Measurements from ENCODE around the gene KRT12. TPM values are rescaled to one million over a fixed set of nuclear protein-coding genes. Genes with fewer than 3 reads are reported as not detected.

KRT12 gene
- total and polyA plus RNA-seq, 2 of the 4 experiments (the other 2 are of a cell fraction), result not detected

DNA sequence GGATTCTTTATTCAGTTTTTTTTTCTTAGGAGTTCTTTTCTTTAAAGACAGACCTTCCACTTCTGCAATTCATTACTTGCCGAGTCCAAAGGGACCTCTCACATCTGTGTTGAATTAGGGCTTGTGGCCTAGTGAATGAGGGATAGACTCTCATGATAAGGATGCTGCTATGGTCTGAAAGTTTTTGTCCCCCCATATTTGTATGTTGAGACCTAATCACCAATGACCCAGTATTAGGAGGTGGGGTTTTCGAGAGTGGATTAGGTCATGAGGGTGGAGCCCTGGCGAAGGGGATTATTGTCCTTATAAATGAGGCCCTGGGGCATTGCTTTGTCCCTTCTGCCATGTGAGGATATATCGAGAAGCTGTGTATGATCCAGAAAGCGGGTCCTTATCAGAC lies 9.5 kb downstream of the KRT12 start:
- no TSS peak for BruUV-seq (replicated peaks)
- no peak overlapping the region for H3K4me3 ChIP-seq (ENCODE audit: insufficient read depth, low read depth, low read length)
- peak overlapping the region; percentile 81; the same call in 1 of the 2 replicates for H3K18ac ChIP-seq (ENCODE audit: low read depth, low read length)
- no peaks in the 10 kb centered on the region for H4K20me1 ChIP-seq (ENCODE audit: insufficient read depth, low read length)
- no peak overlapping the region for H2BK5ac ChIP-seq (ENCODE audit: low read depth, low read length, poor library complexity, severe bottlenecking)
- H3K9ac ChIP-seq (ENCODE audit: low read depth, low read length), result no peak overlapping the region
- ATAC-seq (ENCODE audit: low read depth), result no peak
- POLR2A ChIA-PET (ENCODE audit: unreplicated experiment), result no interaction called here
- H3K36me3 ChIP-seq (ENCODE audit: control insufficient read depth, insufficient read depth, low read length), result no peaks in the 10 kb centered on the region
- no peak for TF ChIP-seq MXI1 (IDR thresholded peaks at IDR 0.05; ENCODE audit: borderline replicate concordance, low read depth, low read length)
- TF ChIP-seq, protein P1, sequence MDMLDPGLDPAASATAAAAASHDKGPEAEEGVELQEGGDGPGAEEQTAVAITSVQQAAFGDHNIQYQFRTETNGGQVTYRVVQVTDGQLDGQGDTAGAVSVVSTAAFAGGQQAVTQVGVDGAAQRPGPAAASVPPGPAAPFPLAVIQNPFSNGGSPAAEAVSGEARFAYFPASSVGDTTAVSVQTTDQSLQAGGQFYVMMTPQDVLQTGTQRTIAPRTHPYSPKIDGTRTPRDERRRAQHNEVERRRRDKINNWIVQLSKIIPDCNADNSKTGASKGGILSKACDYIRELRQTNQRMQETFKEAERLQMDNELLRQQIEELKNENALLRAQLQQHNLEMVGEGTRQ (IDR thresholded peaks at IDR 0.05; ENCODE audit: low read depth, low read length), result no peak
- TF ChIP-seq BHLHE40 (IDR thresholded peaks at IDR 0.05; ENCODE audit: low read depth, low read length), result no peak
- TF ChIP-seq RFX5 (IDR thresholded peaks at IDR 0.05; ENCODE audit: low read depth, low read length), result no peak
- no peak for TF ChIP-seq CEBPB (IDR thresholded peaks at IDR 0.05; ENCODE audit: low read depth, low read length)
- TF ChIP-seq MAFK (IDR thresholded peaks at IDR 0.05; ENCODE audit: low read depth, low read length), result no peak
- TF ChIP-seq RAD21 (IDR thresholded peaks at IDR 0.05; ENCODE audit: low read length), result no peak
- no peak for TF ChIP-seq SMC3 (IDR thresholded peaks at IDR 0.05; ENCODE audit: low read depth, low read length)
- no peak for TF ChIP-seq RCOR1 (IDR thresholded peaks at IDR 0.05; ENCODE audit: insufficient replicate concordance, low read length)
- TF ChIP-seq MAZ (IDR thresholded peaks at IDR 0.05; ENCODE audit: borderline replicate concordance, low read depth, low read length), result no peak
- no peak for TF ChIP-seq NFE2L2 (IDR thresholded peaks at IDR 0.05; ENCODE audit: low read depth, low read length)
- TF ChIP-seq POLR2A (IDR thresholded peaks at IDR 0.05; ENCODE audit: low read depth, low read length), result no peak
- TF ChIP-seq CTCF (conservative IDR thresholded peaks at IDR 0.05; ENCODE audit: low read depth, low read length), result no peak
- TF ChIP-seq, protein P2, sequence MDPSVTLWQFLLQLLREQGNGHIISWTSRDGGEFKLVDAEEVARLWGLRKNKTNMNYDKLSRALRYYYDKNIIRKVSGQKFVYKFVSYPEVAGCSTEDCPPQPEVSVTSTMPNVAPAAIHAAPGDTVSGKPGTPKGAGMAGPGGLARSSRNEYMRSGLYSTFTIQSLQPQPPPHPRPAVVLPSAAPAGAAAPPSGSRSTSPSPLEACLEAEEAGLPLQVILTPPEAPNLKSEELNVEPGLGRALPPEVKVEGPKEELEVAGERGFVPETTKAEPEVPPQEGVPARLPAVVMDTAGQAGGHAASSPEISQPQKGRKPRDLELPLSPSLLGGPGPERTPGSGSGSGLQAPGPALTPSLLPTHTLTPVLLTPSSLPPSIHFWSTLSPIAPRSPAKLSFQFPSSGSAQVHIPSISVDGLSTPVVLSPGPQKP (IDR thresholded peaks at IDR 0.05; ENCODE audit: borderline replicate concordance, low read depth, low read length), result no peak
- no peak for TF ChIP-seq CHD1 (IDR thresholded peaks at IDR 0.05; ENCODE audit: low read depth, low read length)
- H3K27me3 ChIP-seq (ENCODE audit: control insufficient read depth, insufficient read depth, low read length), result no peaks in the 10 kb centered on the region
- no peak overlapping the region for H3K27ac ChIP-seq (ENCODE audit: insufficient read depth, low read length)
- 88% methylated on average over 2 of the region's 5 CpGs; no CpG with 5 or more reads in 1 of the 2 experiments for WGBS, 2 experiments (ENCODE audit: extremely low coverage in 2 of 2, insufficient read length in 1 of 2)
- DNase-seq, result peak; percentile 32
- peak overlapping the region; percentile 37 for H4K91ac ChIP-seq (ENCODE audit: insufficient read depth, low read depth, low read length)
- H3K9me3 ChIP-seq (ENCODE audit: control insufficient read depth, insufficient read depth, low read length), result no peaks in the 10 kb centered on the region
- H3K4me1 ChIP-seq (ENCODE audit: control insufficient read depth, insufficient read depth, low read length), result peaks cover 11% of the 10 kb centered on the region
- no peak overlapping the region; the same call in 1 of the 2 replicates for H3K14ac ChIP-seq (replicated peaks; ENCODE audit: low read depth, low read length)
- in situ Hi-C loops (cut with MboI; ENCODE audit: low sequenced_read_pairs) (loop anchor here (5.0 kb wide), 2 partner anchors 45 to 805 kb away; no protein-coding TSS in a partner anchor), intact Hi-C loops (cut with micrococcal nuclease) (loop anchor here (1.0 to 2.0 kb wide), 6 partner anchors 51 to 805 kb away; no protein-coding TSS in a partner anchor), dilution Hi-C loops (cut with HindIII; ENCODE audit: low sequenced_read_pairs, unreplicated experiment) (no loop called here)
- H3K4me2 ChIP-seq (ENCODE audit: low read depth, low read length), result no peak overlapping the region
- no peak overlapping the region for H2AK9ac ChIP-seq (replicated peaks; ENCODE audit: low read depth, low read length, poor library complexity)
- peaks cover 0 to 4% of the 10 kb centered on the region in 2 experiments; a peak in 1 of 4 replicates for H3K79me1 ChIP-seq (ENCODE audit: low read depth in 1 of 2, low read length in 2 of 2)
- H3K56ac ChIP-seq (ENCODE audit: extremely low read depth, insufficient read depth, low read length), result no peak overlapping the region
- no peak overlapping the region for H3K23ac ChIP-seq (ENCODE audit: low read depth, low read length)
- H3K4ac ChIP-seq (ENCODE audit: low read depth, low read length), result peak overlapping the region; percentile 66; the same call in 1 of the 2 replicates
- H2BK20ac ChIP-seq (ENCODE audit: low read depth, low read length), result peak overlapping the region; percentile 79; the same call in 1 of the 2 replicates
- H4K8ac ChIP-seq (ENCODE audit: low read depth in 2 of 2, low read length in 2 of 2), result peak overlapping the region; percentile 3 to 47; a peak in 1 of 4 replicates
- peak overlapping the region; percentile 91 for H4K5ac ChIP-seq (ENCODE audit: low read depth, low read length)
- peak overlapping the region; percentile 62; the same call in 1 of the 2 replicates for H2BK120ac ChIP-seq (ENCODE audit: low read depth, low read length)
- peak overlapping the region; percentile 52 for H2AFZ ChIP-seq (replicated peaks; ENCODE audit: low read length, poor library complexity)
- peak overlapping the region; percentile 25; the same call in 1 of the 2 replicates for H2AK5ac ChIP-seq (ENCODE audit: low read depth, low read length)
- no peaks in the 10 kb centered on the region for H3K9me1 ChIP-seq (ENCODE audit: insufficient read depth, low read length)
- CTCF ChIA-PET, result interaction anchor here (0.9 to 3.3 kb wide), 11 partner anchors 12 to 808 kb away, joined by 3 to 24 read pairs (median 6); no protein-coding TSS in a partner anchor
- H2BK15ac ChIP-seq (ENCODE audit: low read depth, low read length), result 0 out of 3 replicates have a peak overlapping the region, but pooled peaks have one; percentile 12

Measured in IMR-90 (cell line).